NCI-H128 (cell line): ENCODE data around the gene NEB.

Experiments used
- DNase-seq: peaks from one replicate; lab custom pipeline; 2025; ENCODE audit not compliant: unreplicated experiment; lab: John Stamatoyannopoulos, UW

Gene NEB

DNA sequence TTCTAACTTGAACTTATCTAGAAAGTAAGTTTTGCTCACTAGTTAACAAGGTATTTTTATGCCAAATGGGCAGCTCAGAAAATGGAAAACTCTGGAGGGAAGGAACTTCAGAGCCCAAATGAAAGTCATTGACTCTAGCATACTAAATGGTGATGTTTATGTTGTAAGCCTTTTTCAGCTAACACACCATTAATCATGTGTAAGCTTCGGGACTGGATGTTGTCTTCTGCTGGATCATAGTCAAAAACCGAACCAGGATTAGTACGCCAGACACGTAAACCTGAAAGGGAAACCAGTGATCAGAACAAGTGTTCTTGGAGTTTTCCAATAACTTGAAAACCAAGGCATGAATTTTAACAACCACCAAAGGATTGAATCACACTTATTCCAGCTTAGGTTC is 242.8 kb downstream of the NEB start:
- no peak for DNase-seq

DNA sequence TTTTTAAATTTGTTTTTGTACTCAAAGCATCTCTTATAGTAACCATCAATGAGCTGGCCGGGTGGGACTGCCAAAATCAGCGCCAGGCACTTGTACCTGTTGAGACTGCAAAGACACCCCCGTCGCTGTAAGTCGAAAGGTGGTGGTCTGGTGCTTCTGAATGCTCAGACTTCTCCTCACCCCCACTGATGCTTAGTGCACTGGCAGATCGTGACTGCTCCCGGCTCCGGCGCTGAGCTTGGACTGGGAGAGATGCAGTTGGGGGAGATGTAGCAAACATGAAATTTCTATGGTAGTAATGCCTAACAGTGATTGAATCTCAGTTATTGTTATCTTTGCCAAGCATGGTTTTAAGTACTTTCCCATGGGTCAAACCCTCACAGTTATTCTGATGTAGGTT is 244.0 kb downstream of the NEB start:
- no peak for DNase-seq

DNA sequence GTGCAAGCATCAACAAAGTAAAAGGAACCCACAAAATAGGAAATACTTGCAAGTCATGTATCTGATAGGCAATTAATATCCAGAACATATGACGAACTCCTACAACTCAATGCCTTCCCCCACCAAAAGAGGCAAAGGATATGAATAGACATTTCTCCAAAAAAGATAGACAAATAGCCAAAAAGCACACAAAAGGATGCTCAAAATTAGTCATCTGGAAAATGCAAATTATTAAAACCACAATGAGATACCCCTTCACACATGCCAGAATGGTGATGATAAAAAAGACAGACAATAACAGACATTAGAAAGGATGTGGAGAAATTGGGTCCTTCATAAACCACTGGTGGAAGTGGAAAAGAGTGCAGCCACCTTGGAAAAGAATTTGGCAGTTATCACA is 248.2 kb downstream of the NEB start:
- no peak for DNase-seq

DNA sequence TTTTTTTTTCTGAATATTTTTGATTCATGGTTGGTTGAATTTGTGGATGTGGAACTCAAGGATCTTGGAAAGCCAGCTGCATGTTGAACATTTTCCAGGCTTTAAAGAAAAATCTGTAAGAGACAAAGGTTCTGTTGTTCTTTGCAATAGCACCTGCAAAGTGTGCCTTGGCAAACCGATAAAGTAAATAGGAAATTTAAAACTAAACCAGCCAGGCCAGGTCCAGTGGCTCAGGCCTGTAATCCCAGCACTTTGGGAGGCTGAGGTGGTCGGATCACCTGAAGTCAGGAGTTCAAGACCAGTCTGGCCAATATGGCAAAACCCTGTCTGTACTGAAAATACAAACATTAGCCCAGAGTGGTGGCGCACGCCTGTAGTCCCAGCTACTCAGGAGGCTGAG is 250.2 kb downstream of the NEB start:
- no peak for DNase-seq

DNA sequence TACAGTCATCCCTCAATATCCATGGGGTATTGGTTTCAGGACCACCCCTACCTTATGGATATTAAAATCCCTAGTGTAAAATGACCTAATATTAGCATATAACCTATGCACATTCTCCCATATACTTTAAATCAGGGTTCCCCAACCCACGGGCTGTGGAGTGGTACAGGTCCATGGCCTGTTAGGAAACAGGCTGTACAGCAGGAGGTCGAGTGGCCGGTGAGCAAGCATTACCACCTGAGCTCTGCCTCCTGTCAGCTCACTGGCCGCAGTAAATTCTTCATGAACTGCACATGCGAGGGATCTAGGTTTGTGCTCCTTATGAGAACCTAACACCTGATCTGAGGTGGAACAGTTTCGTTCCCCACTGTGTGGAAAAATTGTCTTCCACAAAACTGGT is 250.7 kb downstream of the NEB start:
- no peak for DNase-seq

DNA sequence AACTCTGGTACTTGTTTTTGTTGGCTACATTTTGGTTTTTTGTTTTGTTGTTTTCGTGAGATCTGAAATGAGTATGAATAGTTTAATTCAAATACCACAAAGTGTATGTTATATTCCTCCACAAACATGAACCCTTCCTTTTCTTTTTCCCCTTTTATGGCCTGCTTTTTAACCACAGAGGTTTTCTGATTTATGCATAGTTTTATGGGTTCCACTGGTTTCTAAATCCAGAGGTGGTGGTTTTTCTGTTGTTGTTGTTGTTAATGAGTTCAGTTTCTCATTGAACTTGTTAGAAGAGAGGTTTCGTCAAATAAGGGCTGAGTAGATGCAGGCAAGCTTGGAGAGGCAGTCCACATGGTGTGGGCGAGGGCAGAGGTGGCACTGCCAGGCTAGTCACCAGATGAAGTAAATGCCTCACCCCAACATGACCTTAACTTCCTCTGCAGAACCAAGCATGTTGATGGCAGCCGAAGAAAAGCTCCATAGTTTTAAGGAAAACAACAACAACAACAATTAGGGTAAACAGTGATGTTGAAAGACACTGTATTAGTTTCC is 252.0 kb downstream of the NEB start:
- no peak for DNase-seq

DNA sequence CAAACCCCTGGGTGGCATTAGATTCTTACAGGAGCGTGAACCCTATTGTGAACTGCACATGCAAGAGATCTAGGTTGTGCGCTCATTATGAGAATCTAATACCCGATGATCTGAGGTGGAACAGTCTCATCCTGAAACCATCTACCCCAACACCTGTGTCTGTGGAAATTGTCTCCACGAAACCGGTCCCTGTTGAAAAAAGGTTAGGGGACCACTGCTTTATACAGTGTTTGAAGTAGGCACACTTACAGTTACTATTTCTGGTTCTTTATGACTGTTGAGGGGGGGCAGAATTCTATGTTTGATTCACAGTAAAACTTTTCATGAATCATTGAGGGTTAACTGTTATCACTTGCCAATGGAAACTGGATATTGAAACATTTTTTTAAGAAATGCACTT is 252.5 kb downstream of the NEB start:
- no peak for DNase-seq

DNA sequence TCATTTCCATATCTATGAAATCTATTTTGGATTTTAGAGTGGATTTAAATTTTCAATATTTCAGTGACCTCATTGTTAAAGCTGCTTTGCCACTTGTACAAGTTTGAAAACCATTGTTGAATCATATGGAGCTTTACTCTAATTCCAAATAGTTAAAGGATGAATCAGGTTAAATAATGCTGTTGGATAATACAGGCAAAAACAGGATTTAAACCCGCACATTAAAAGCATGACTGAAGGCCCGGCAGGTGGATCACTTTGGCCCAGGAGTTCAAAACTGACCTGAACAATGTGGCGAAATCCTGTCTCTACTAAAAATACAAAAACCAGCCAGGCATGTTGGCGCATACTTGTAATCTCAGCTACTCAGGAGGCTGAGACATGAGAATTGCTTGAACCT is 256.3 kb downstream of the NEB start:
- DNase-seq = no peak

DNA sequence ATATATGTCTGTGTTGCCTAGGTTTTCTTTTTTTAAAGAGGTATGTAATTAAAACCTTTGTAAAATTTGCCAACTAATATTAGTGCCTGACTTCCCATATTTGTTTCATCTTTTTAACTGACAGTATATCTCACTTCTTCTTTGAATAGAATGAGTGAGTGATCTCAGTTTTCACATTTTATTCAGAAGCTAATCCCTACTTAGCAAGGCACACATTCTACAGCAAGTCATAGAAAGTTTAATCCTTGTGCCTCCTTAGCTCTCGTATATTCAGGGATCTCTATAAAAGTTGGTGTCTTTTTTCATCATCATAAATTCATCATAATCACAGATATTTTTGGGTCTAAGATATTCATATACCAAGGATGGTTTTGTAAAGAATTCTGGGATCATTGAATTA is 258.0 kb downstream of the NEB start:
- no peak for DNase-seq

DNA sequence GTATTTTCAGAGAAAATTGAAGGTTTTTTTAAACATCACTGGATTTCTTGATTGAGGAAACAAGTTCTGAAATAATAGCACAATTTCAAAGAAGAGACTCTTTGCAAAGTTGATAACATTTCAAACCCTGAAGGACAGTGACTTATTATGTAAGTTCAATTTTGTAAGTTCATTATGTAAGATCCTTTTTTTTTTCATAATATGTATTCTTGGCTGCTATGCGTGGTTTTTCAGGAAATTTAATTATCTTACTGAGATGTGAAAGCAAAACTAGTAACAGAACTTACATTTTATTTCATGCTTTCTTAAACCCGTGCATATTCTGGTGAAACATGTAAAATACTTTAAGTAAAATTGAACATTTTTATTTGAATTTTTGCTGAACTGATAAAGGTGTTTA is 259.2 kb downstream of the NEB start:
- DNase-seq = no peak

DNA sequence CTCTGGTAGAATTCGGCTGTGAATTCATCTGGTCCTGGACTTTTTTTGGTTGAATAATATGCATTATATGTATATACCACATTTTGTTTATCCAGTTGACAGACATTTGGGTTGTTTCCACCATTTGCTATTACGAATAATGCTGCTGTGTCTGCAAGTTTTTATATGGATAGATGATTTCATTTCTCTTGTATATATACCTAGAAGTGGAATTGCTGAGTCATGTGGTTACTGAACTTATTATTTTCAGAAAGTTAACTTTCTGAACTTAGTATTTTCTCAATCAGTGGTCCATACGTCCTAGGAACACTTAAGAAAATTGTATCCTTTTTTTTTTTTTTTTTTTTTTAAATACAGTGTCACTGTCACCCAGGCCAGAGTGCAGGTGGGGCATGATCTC is 261.3 kb downstream of the NEB start:
- DNase-seq = no peak

DNA sequence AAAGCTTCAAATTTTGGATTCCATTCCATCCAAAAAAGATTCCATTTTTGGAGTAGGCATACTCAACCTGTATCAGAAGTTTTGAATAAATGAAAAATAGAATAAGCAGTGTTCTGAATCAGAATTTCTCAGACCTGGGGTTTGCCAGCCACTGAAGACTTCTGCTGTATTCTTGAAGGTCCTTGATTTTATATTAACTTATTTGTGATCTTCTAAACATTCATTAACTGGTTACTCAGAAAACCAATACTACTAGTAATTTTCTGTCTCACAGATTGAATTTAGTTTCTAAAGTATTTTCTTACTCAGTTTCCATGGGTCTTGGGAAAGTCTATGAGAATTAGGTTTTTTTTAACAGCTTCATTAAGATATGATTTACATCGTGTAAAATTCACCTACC is 263.7 kb downstream of the NEB start:
- no peak for DNase-seq

DNA sequence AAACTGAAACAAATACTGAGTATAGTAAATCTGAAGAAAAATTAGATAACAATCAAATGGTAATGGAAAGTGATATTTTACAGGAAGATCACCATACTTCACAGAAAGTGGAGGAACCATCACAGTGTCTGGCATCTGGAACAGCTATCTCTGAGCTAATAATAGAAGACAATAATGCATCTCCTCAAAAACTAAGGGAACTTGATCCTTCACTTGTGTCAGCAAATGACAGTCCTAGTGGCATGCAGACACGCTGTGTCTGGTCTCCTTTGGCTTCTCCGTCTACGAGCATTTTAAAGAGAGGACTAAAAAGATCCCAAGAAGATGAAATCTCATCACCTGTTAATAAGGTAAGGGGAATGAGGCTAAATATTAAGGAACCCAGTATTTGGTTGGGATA is 268.5 kb downstream of the NEB start:
- DNase-seq = no peak

DNA sequence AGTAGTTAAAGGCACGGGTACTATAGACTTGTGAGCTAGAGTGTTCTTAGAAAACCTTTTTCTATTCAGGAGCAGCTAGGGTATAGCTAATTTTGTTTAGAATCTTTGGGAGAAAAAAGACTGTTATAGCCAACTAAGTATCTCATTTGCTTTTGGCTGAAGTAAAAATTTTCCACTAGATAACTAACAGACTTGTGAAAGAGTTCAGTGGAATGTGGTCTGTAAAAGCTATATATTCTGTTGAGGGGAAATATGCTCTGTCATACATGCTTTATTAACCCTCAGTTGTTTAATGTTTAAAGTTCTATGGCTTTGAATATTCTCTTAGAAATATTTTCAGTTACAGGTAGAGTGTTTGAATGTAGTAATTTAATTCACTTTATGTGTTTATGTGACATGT is 274.9 kb downstream of the NEB start:
- DNase-seq = no peak

DNA sequence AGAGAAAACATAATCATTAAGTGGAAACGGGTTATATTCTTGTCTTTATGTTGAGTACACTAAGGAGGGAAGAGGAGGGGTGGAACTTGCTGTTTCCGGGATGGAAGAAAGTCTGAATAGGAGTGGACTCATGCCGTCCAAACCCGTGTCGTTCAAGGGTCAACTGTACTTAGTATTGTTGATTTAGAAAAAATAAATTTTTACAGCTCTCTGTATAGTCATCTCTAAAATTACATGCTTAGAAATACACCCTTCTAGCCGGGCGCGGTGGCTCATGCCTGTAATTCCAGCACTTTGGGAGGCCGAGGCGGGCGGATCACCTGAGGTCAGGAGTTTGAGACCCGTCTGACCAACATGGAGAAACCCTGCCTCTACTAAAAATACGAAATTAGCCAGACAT is 295.1 kb downstream of the NEB start:
- DNase-seq = no peak

DNA sequence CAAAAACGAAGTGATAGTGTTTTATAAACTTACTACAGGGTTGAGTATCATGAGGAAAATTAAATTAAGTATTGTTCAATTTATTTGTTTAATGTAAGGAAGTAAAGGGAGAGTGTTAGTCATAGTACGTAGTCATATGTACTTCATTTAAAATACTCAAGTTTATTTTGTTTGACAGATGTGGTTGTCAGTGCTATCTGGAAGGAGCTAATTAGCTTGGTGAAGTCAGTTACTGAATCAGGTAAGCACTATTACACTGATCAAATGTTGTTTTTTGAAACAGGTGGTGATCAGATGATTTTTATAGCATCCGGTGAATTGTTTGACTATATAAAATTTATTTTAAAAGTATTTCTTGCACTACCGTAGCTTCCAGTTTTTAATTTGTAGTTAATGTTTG is 295.8 kb downstream of the NEB start:
- no peak for DNase-seq

DNA sequence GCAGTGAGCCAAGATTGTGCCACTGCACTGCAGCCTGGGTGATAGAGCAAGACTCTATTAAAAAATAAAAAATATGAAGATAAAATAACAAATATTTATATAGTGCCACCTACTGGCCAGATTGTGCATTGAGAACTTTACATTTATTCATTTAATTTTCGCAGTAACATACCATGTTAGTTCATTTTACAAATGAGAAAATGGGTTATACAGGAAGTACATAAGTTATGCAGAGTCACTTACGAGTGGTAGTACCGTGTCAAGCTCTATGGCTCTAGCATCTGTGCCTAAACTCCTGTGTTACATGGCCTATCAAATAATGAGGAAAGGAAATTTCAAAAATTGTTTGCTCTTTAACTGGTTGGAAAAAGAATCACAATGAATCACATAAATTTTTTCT is 296.6 kb downstream of the NEB start:
- no peak for DNase-seq
